Gastroesophageal sphincter (tissue), 4 donors: ENCODE data around the gene DUSP14. TPM values are rescaled to one million over a fixed set of nuclear protein-coding genes. Genes with fewer than 3 reads are reported as not detected.
A peak's percentile ranks its signal among the peaks of the same experiment; 100 is the strongest.

Experiments used
- ATAC-seq: fragments of 150-250 bp; one replicate; pipeline ENCODE4 v1.9.1; 2016; ENCODE audit warnings: mild to moderate bottlenecking, moderate library complexity
- H3K27ac ChIP-seq, 4 donors: fragments of 200-600 bp; sonication (generic) in 3 of 4; 1 replicate in 3 of 4; 2 replicates in 1 of 4; pipeline ENCODE4 v1.5.1; 2016 to 2019
- H3K27me3 ChIP-seq: fragments of 200-600 bp; sonication (generic); one replicate; pipeline ENCODE4 v1.5.1; 2019
- H3K36me3 ChIP-seq, 2 donors: fragments of 200-600 bp; sonication (generic); one replicate each; pipeline ENCODE4 v1.5.1; 2019; ENCODE audit warnings: control low read depth in 1 of 2
- H3K4me1 ChIP-seq, 3 donors: fragments of 200-600 bp; sonication (generic); 1 replicate in 2 of 3; 2 replicates in 1 of 3; pipeline ENCODE4 v1.5.1; 2016 to 2019; ENCODE audit warnings: control low read depth in 2 of 3
- H3K4me3 ChIP-seq, 2 donors: fragments of 200-600 bp; sonication (generic); one replicate each; pipeline ENCODE4 v1.5.1; 2019; ENCODE audit warnings: mild to moderate bottlenecking in 1 of 2, moderate library complexity in 1 of 2
- H3K9me3 ChIP-seq, 3 donors: fragments of 200-600 bp; sonication (generic); one replicate each; pipeline ENCODE4 v1.5.1; 2017 to 2019; ENCODE audit warnings: control low read depth in 2 of 3
- CTCF ChIP-seq, 4 experiments: fragments of 200-600 bp in 2 of 4; fragments of 450-650 bp in 2 of 4; sonication (generic) in 1 of 4; IDR thresholded peaks; one replicate each; pipeline ENCODE4 v1.5.1; 2017 to 2019; ENCODE audit warnings: antibody characterized with exemption in 4 of 4, mild to moderate bottlenecking in 2 of 4, moderate library complexity in 2 of 4
- EP300 ChIP-seq: sonication (generic); formaldehyde crosslinking; IDR thresholded peaks from one replicate; pipeline ENCODE4 v1.6.1; 2017; ENCODE audit warnings: antibody characterized with exemption, mild to moderate bottlenecking
- POLR2A ChIP-seq, 2 donors: fragments of 450-650 bp; IDR thresholded peaks; one replicate each; pipeline ENCODE4 v1.6.1; 2017; ENCODE audit warnings: antibody characterized with exemption in 2 of 2, mild to moderate bottlenecking in 2 of 2, moderate library complexity in 1 of 2
- POLR2AphosphoS5 ChIP-seq: sonication (generic); formaldehyde crosslinking; IDR thresholded peaks from one replicate; pipeline ENCODE4 v1.6.1; 2017; ENCODE audit warnings: antibody characterized with exemption
- WGBS, 2 donors: methylation state at CpG; one replicate each; pipeline ENCODE4 v1.1.5; 2018; ENCODE audit warnings: low coverage in 1 of 2; 5-methylcytosine and 5-hydroxymethylcytosine counted together
- total RNA-seq, 4 donors: library from RNA; depleted of rRNA; stranded (reverse); fragments of >200 nt; gene quantifications; one replicate each; pipeline ENCODE4 v1.1.0, GENCODE V29; 2016

DUSP14 gene
- total RNA-seq, 4 donors from 2014 or later = 11.8 to 46.0 (median 28.2) TPM

- H3K27ac ChIP-seq = peak overlapping the region in 3 of 4 donors; percentile 52 to 95 (median 92)
- no peaks in the 10 kb centered on the region for H3K9me3 ChIP-seq
- TF ChIP-seq CTCF (IDR thresholded peaks at IDR 0.05) (no peak), POLR2A (IDR thresholded peaks at IDR 0.05) (no peak), POLR2AphosphoS5 (no peak), EP300 (no peak)
- H3K27me3 ChIP-seq = no peaks in the 10 kb centered on the region
- H3K4me1 ChIP-seq = peaks cover 0 to 57% (median 8%) of the 10 kb centered on the region in 3 donors
- ATAC-seq = no peak
- WGBS, 2 donors = 72 to 76% methylated on average over 2 to 8 of the region's 8 CpGs
- H3K4me3 ChIP-seq = no peak overlapping the region
- no peaks in the 10 kb centered on the region for H3K36me3 ChIP-seq
These were observed 5.3 kb downstream of the DUSP14 start for GRCh38 chr17:37494971-37495370.

GRCh38 chr17:37500378-37500777, 10.7 kb downstream of the DUSP14 start:
- no peak for TF ChIP-seq EP300
- TF ChIP-seq CTCF (IDR thresholded peaks at IDR 0.05) = no peak
- Histone ChIP-seq H3K4me1 (peaks cover 0 to 6% (median 0%) of the 10 kb centered on the region in 3 donors), H3K9me3 (no peaks in the 10 kb centered on the region), H3K36me3 (no peaks in the 10 kb centered on the region), H3K27me3 (no peaks in the 10 kb centered on the region), H3K27ac (no peak overlapping the region), H3K4me3 (no peak overlapping the region)
- no peak for ATAC-seq

GRCh38 chr17:37502009-37502936, 12.6 kb downstream of the DUSP14 start:
- H3K9me3 ChIP-seq = no peaks in the 10 kb centered on the region
- peaks cover 0 to 10% (median 0%) of the 10 kb centered on the region in 3 donors for H3K4me1 ChIP-seq
- no peaks in the 10 kb centered on the region for H3K36me3 ChIP-seq
- H3K27ac ChIP-seq = no peak overlapping the region
- ATAC-seq = no peak
- no peak overlapping the region for H3K4me3 ChIP-seq
- TF ChIP-seq POLR2A (IDR thresholded peaks at IDR 0.05) = no peak
- TF ChIP-seq CTCF (IDR thresholded peaks at IDR 0.05) = no peak
- TF ChIP-seq EP300 = no peak
- no peak for TF ChIP-seq POLR2AphosphoS5
- H3K27me3 ChIP-seq = no peaks in the 10 kb centered on the region
- 76 to 92% methylated on average over 2 to 9 of the region's 10 CpGs for WGBS, 2 donors

GRCh38 chr17:37503148-37503547, 13.5 kb downstream of the DUSP14 start:
- WGBS, 2 donors = 92 to 96% methylated on average over 3 to 4 of the region's 6 CpGs
- H3K4me3 ChIP-seq = no peak overlapping the region
- ATAC-seq = no peak
- H3K9me3 ChIP-seq = no peaks in the 10 kb centered on the region
- no peaks in the 10 kb centered on the region for H3K27me3 ChIP-seq
- H3K27ac ChIP-seq = no peak overlapping the region
- TF ChIP-seq CTCF (IDR thresholded peaks at IDR 0.05) (no peak), POLR2A (IDR thresholded peaks at IDR 0.05) (no peak), POLR2AphosphoS5 (no peak), EP300 (no peak)
- H3K36me3 ChIP-seq = no peaks in the 10 kb centered on the region
- peaks cover 0 to 18% (median 0%) of the 10 kb centered on the region in 3 donors for H3K4me1 ChIP-seq

GRCh38 chr17:37505333-37505732, 15.6 kb downstream of the DUSP14 start:
- WGBS, 2 donors = 83 to 85% methylated on average over 2 to 3 of the region's 3 CpGs
- TF ChIP-seq POLR2AphosphoS5 = no peak
- TF ChIP-seq POLR2A (IDR thresholded peaks at IDR 0.05) = no peak
- no peak for TF ChIP-seq EP300
- TF ChIP-seq CTCF (IDR thresholded peaks at IDR 0.05) = no peak
- Histone ChIP-seq H3K9me3 (no peaks in the 10 kb centered on the region), H3K4me3 (no peak overlapping the region), H3K27me3 (no peaks in the 10 kb centered on the region), H3K27ac (no peak overlapping the region), H3K36me3 (no peaks in the 10 kb centered on the region), H3K4me1 (peaks cover 0 to 18% (median 0%) of the 10 kb centered on the region in 3 donors)
- no peak for ATAC-seq
